ENCODE results near the gene GSTM2. TPM values are rescaled to one million over a fixed set of nuclear protein-coding genes. Genes with fewer than 3 reads are reported as not detected.
"Not testable (repeated sequence)": the region's sequence is repeated elsewhere in the genome, so short reads cannot be mapped to it uniquely, and the experiment has no call there.

GSTM2 gene
- total and polyA plus RNA-seq, 2 experiments from 2014 or later: 48.7 to 91.4 TPM

- Histone ChIP-seq H3K79me2 (no peaks in the 10 kb centered on the region), H3K9me3 (ENCODE audit: low read depth) (no peaks in the 10 kb centered on the region), H3K4me3 (no peak overlapping the region), H3K4me2 (no peak overlapping the region), H3K27ac (no peak overlapping the region), H3K36me3 (replicated peaks; ENCODE audit: insufficient read depth, low read depth) (no peaks in the 10 kb centered on the region), H3K4me1 (ENCODE audit: insufficient read depth) (no peaks in the 10 kb centered on the region), H3K9me2 (replicated peaks; ENCODE audit: insufficient read depth) (no peaks in the 10 kb centered on the region), H3K27me3 (no peaks in the 10 kb centered on the region), H4K20me1 (ENCODE audit: insufficient read depth, poor library complexity, severe bottlenecking) (no peaks in the 10 kb centered on the region), H2AFZ (no peak overlapping the region)
- TF ChIP-seq EZH2phosphoT487 (IDR thresholded peaks at IDR 0.05; ENCODE audit: low read depth, severe bottlenecking, unreplicated experiment) (no peak), CTCF (IDR thresholded peaks at IDR 0.05; ENCODE audit: poor library complexity) (no peak)
- DNase-seq (ENCODE audit: low spot score): no peak
- WGBS (ENCODE audit: low lambda C conversion rate, missing lambda C conversion rate): 95% methylated on average over 4 of the region's 4 CpGs
Observed at GRCh38 chr1:109697066-109697465, 29.2 kb downstream of the GSTM2 start.

GRCh38 chr1:109697861-109698260 lies 30.0 kb downstream of the GSTM2 start:
- not testable (repeated sequence) for H3K4me2 ChIP-seq; H4K20me1 ChIP-seq (ENCODE audit: insufficient read depth, poor library complexity, severe bottlenecking); H3K4me1 ChIP-seq (ENCODE audit: insufficient read depth); DNase-seq (ENCODE audit: low spot score); H3K79me2 ChIP-seq; H3K27me3 ChIP-seq; H3K36me3 ChIP-seq (replicated peaks; ENCODE audit: insufficient read depth, low read depth); H3K9me2 ChIP-seq (replicated peaks; ENCODE audit: insufficient read depth); H3K4me3 ChIP-seq; H3K27ac ChIP-seq; H3K9me3 ChIP-seq (ENCODE audit: low read depth); H2AFZ ChIP-seq
- 79% methylated on average over 4 of the region's 4 CpGs for WGBS (ENCODE audit: low lambda C conversion rate, missing lambda C conversion rate)

- H2AFZ ChIP-seq; H3K9me2 ChIP-seq (replicated peaks; ENCODE audit: insufficient read depth); DNase-seq (ENCODE audit: low spot score); H4K20me1 ChIP-seq (ENCODE audit: insufficient read depth, poor library complexity, severe bottlenecking); H3K4me1 ChIP-seq (ENCODE audit: insufficient read depth); H3K79me2 ChIP-seq; H3K9me3 ChIP-seq (ENCODE audit: low read depth); H3K4me3 ChIP-seq; H3K4me2 ChIP-seq; H3K27ac ChIP-seq; H3K27me3 ChIP-seq; H3K36me3 ChIP-seq (replicated peaks; ENCODE audit: insufficient read depth, low read depth): not testable (repeated sequence)
- WGBS (ENCODE audit: low lambda C conversion rate, missing lambda C conversion rate): 86% methylated on average over 3 of the region's 3 CpGs
Observed at GRCh38 chr1:109702940-109703339, 35.1 kb downstream of the GSTM2 start.

GRCh38 chr1:109704173-109704572 lies 36.3 kb downstream of the GSTM2 start:
- Histone ChIP-seq H3K4me3 (no peak overlapping the region), H2AFZ (no peak overlapping the region), H3K4me2 (no peak overlapping the region), H3K9me2 (replicated peaks; ENCODE audit: insufficient read depth) (no peaks in the 10 kb centered on the region), H3K9me3 (ENCODE audit: low read depth) (no peaks in the 10 kb centered on the region), H3K27me3 (no peaks in the 10 kb centered on the region), H3K4me1 (ENCODE audit: insufficient read depth) (no peaks in the 10 kb centered on the region), H3K36me3 (replicated peaks; ENCODE audit: insufficient read depth, low read depth) (no peaks in the 10 kb centered on the region), H4K20me1 (ENCODE audit: insufficient read depth, poor library complexity, severe bottlenecking) (no peaks in the 10 kb centered on the region), H3K79me2 (no peaks in the 10 kb centered on the region), H3K27ac (no peak overlapping the region)
- 82% methylated on average over 8 of the region's 8 CpGs for WGBS (ENCODE audit: low lambda C conversion rate, missing lambda C conversion rate)
- no peak for DNase-seq (ENCODE audit: low spot score)
- no peak for TF ChIP-seq CTCF (IDR thresholded peaks at IDR 0.05; ENCODE audit: poor library complexity)
- no peak for TF ChIP-seq EZH2phosphoT487 (IDR thresholded peaks at IDR 0.05; ENCODE audit: low read depth, severe bottlenecking, unreplicated experiment)
- no peak for TF ChIP-seq EZH2 (IDR thresholded peaks at IDR 0.05; ENCODE audit: borderline replicate concordance)

GRCh38 chr1:109705411-109705810 lies 37.6 kb downstream of the GSTM2 start:
- Histone ChIP-seq H3K4me3 (no peak overlapping the region), H4K20me1 (ENCODE audit: insufficient read depth, poor library complexity, severe bottlenecking) (no peaks in the 10 kb centered on the region), H3K36me3 (replicated peaks; ENCODE audit: insufficient read depth, low read depth) (no peaks in the 10 kb centered on the region), H3K27ac (no peak overlapping the region), H2AFZ (no peak overlapping the region), H3K27me3 (no peaks in the 10 kb centered on the region), H3K9me3 (ENCODE audit: low read depth) (no peaks in the 10 kb centered on the region), H3K4me1 (ENCODE audit: insufficient read depth) (no peaks in the 10 kb centered on the region), H3K4me2 (no peak overlapping the region), H3K9me2 (replicated peaks; ENCODE audit: insufficient read depth) (no peaks in the 10 kb centered on the region), H3K79me2 (no peaks in the 10 kb centered on the region)
- 90% methylated on average over 4 of the region's 4 CpGs for WGBS (ENCODE audit: low lambda C conversion rate, missing lambda C conversion rate)
- TF ChIP-seq EZH2phosphoT487 (IDR thresholded peaks at IDR 0.05; ENCODE audit: low read depth, severe bottlenecking, unreplicated experiment): no peak
- TF ChIP-seq EZH2 (IDR thresholded peaks at IDR 0.05; ENCODE audit: borderline replicate concordance): no peak
- no peak for TF ChIP-seq CTCF (IDR thresholded peaks at IDR 0.05; ENCODE audit: poor library complexity)
- DNase-seq (ENCODE audit: low spot score): no peak

- not testable (repeated sequence) for H3K9me2 ChIP-seq (replicated peaks; ENCODE audit: insufficient read depth); H3K4me2 ChIP-seq; H3K27me3 ChIP-seq; H2AFZ ChIP-seq; H3K27ac ChIP-seq; H4K20me1 ChIP-seq (ENCODE audit: insufficient read depth, poor library complexity, severe bottlenecking); H3K4me3 ChIP-seq; H3K36me3 ChIP-seq (replicated peaks; ENCODE audit: insufficient read depth, low read depth); H3K9me3 ChIP-seq (ENCODE audit: low read depth); DNase-seq (ENCODE audit: low spot score); H3K79me2 ChIP-seq; H3K4me1 ChIP-seq (ENCODE audit: insufficient read depth)
- 68% methylated on average over 4 of the region's 4 CpGs for WGBS (ENCODE audit: low lambda C conversion rate, missing lambda C conversion rate)
Observed at GRCh38 chr1:109708949-109709348, 41.1 kb downstream of the GSTM2 start.

All from hepatocyte (in vitro differentiated cells).